ENCODE results near the gene PRKG1. TPM values are rescaled to one million over a fixed set of nuclear protein-coding genes. Genes with fewer than 3 reads are reported as not detected.

The PRKG1 gene
- total RNA-seq, 2 donors from 2014 or later: 8.1 to 16.6 TPM

- no peak overlapping the region for H3K9ac ChIP-seq (ENCODE audit: low read depth in 2 of 2, low read length in 2 of 2)
- no peaks in the 10 kb centered on the region for H3K27me3 ChIP-seq
- TF ChIP-seq, protein P1, sequence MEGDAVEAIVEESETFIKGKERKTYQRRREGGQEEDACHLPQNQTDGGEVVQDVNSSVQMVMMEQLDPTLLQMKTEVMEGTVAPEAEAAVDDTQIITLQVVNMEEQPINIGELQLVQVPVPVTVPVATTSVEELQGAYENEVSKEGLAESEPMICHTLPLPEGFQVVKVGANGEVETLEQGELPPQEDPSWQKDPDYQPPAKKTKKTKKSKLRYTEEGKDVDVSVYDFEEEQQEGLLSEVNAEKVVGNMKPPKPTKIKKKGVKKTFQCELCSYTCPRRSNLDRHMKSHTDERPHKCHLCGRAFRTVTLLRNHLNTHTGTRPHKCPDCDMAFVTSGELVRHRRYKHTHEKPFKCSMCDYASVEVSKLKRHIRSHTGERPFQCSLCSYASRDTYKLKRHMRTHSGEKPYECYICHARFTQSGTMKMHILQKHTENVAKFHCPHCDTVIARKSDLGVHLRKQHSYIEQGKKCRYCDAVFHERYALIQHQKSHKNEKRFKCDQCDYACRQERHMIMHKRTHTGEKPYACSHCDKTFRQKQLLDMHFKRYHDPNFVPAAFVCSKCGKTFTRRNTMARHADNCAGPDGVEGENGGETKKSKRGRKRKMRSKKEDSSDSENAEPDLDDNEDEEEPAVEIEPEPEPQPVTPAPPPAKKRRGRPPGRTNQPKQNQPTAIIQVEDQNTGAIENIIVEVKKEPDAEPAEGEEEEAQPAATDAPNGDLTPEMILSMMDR (IDR thresholded peaks at IDR 0.05): no peak
- no peak overlapping the region for H3K27ac ChIP-seq
- no peaks in the 10 kb centered on the region for H3K36me3 ChIP-seq
- no peak overlapping the region for H3K4me3 ChIP-seq
- no peaks in the 10 kb centered on the region for H3K9me3 ChIP-seq
- H3K4me1 ChIP-seq: no peaks in the 10 kb centered on the region
- intact Hi-C loops (cut with DNase I): no loop called here
- DNase-seq: no peak
Measured at GRCh38 chr10:52135101-52135500, 1060.8 kb downstream of the PRKG1 start.

GRCh38 chr10:52136921-52137320 is 1062.6 kb downstream of the PRKG1 start:
- intact Hi-C loops (cut with DNase I): no loop called here
- H3K4me1 ChIP-seq: no peaks in the 10 kb centered on the region
- H3K9me3 ChIP-seq: no peaks in the 10 kb centered on the region
- DNase-seq: no peak
- H3K36me3 ChIP-seq: no peaks in the 10 kb centered on the region
- TF ChIP-seq, protein P1 (IDR thresholded peaks at IDR 0.05): no peak
- no peak overlapping the region for H3K9ac ChIP-seq (ENCODE audit: low read depth in 2 of 2, low read length in 2 of 2)
- no peaks in the 10 kb centered on the region for H3K27me3 ChIP-seq
- no peak overlapping the region for H3K4me3 ChIP-seq
- no peak overlapping the region for H3K27ac ChIP-seq

DNA sequence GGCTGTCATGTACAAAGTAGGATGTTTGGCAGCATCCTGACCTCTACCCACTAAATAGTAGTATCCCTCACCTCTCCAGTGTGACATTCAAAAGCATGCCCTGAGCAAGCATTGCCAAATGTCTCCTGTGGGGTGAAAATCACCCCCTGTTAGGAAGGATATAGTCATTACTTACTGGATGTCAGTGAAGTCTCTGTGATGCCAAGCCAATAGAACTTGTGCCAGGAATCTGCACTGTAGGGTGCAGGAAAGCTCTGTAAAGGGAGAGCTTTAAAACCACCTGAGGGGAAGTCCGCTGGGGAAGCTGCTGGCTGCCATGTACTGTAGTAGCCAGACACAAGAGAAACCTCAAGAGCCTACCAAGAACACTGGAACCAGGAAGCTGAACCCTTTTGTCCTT is 1069.1 kb downstream of the PRKG1 start:
- no peak for DNase-seq
- Histone ChIP-seq H3K4me3 (no peak overlapping the region), H3K27me3 (no peaks in the 10 kb centered on the region), H3K9me3 (no peaks in the 10 kb centered on the region), H3K27ac (no peak overlapping the region), H3K36me3 (no peaks in the 10 kb centered on the region), H3K4me1 (no peaks in the 10 kb centered on the region), H3K9ac (ENCODE audit: low read depth in 2 of 2, low read length in 2 of 2) (no peak overlapping the region)
- TF ChIP-seq, protein P1 (IDR thresholded peaks at IDR 0.05): no peak
- intact Hi-C loops (cut with DNase I): no loop called here

DNA sequence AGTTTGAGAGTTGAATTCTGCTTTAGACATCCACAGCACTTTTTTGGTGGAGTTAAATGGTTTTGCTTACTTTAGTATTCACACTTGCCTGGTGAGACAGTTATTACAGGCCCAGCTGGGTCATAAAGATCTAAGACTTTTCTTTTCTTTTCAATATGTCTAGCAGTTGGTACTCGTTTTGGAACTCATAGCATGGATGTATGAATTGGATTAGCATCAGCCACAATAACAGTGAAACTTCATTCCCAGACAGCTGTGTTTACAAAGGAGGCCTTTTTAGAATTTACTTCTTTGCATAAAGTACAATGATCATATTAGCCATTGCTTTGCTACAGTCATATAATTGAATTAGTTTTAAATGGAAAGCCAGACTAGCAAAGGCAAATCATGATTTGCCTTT is 1071.3 kb downstream of the PRKG1 start:
- no peak for DNase-seq
- intact Hi-C loops (cut with DNase I): no loop called here
- Histone ChIP-seq H3K9me3 (no peaks in the 10 kb centered on the region), H3K4me3 (no peak overlapping the region), H3K27ac (no peak overlapping the region), H3K27me3 (no peaks in the 10 kb centered on the region), H3K9ac (ENCODE audit: low read depth in 2 of 2, low read length in 2 of 2) (no peak overlapping the region), H3K4me1 (no peaks in the 10 kb centered on the region), H3K36me3 (no peaks in the 10 kb centered on the region)
- TF ChIP-seq, protein P1 (IDR thresholded peaks at IDR 0.05): no peak

DNA sequence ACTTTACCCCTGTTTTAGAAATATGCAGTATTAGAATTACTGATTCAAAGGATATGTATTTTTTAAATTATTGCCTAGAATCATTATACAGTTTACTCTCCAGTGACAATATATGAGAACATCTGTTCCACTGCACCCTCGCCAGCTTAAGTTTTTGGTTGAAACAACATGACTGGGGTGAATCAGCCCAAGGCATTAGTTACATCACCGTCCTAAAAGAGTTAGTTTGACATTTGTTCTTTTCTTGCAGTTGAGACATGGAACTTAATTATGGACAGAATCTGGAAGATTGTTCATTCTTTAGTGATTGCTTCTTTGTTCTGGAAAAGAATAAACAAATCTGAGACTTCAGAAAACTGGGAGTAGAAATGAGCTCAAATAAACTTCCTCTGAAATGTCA is 1072.5 kb downstream of the PRKG1 start:
- no peak for DNase-seq
- H3K27me3 ChIP-seq: no peaks in the 10 kb centered on the region
- H3K4me1 ChIP-seq: no peaks in the 10 kb centered on the region
- H3K9ac ChIP-seq (ENCODE audit: low read depth in 2 of 2, low read length in 2 of 2): no peak overlapping the region
- no peaks in the 10 kb centered on the region for H3K36me3 ChIP-seq
- H3K27ac ChIP-seq: no peak overlapping the region
- H3K4me3 ChIP-seq: no peak overlapping the region
- no peaks in the 10 kb centered on the region for H3K9me3 ChIP-seq
- intact Hi-C loops (cut with DNase I): no loop called here
- TF ChIP-seq, protein P1 (IDR thresholded peaks at IDR 0.05): no peak

DNA sequence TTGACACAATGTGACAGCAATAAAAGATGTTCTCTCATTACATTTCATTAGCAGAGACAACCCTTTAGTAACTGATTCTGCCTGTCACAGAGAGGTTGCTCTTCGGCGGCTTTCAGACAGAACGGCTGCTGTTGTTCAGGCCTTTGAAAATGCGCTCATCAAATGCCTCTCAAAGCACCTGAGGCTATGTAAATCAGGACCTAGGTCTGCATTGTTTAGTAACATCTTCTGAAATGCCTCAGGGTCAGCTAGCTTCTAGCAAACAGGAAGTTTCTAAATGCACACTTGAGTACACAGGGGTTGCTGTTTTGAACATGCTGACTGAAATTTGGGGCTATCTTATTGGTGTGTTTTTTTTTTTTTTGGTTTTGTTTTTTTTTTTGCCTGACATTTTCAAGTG is 1096.5 kb downstream of the PRKG1 start:
- DNase-seq: no peak
- no peak overlapping the region for H3K27ac ChIP-seq
- no peaks in the 10 kb centered on the region for H3K36me3 ChIP-seq
- no peaks in the 10 kb centered on the region for H3K27me3 ChIP-seq
- TF ChIP-seq, protein P1 (IDR thresholded peaks at IDR 0.05): no peak
- no peaks in the 10 kb centered on the region for H3K4me1 ChIP-seq
- no peaks in the 10 kb centered on the region for H3K9me3 ChIP-seq
- H3K9ac ChIP-seq (ENCODE audit: low read depth in 2 of 2, low read length in 2 of 2): no peak overlapping the region
- no peak overlapping the region for H3K4me3 ChIP-seq
- intact Hi-C loops (cut with DNase I): no loop called here

Data from colonic mucosa (tissue), 4 donors.